Dendritic cell treated with granulocyte-macrophage colony-stimulating factor and Interleukin-4, amounts not matched to agents 40 ng/mL and 50 ng/mL, for 4 days (primary cell): ENCODE measurements around the gene LRRC26.

Experiments used
- H3K27ac Mint-ChIP-seq: one replicate; pipeline ENCODE4 v1.8.0; 2022; ENCODE audit warnings: mild to moderate bottlenecking, mixed read lengths
- H3K27me3 Mint-ChIP-seq: one replicate; pipeline ENCODE4 v1.8.0; 2022; ENCODE audit warnings: mild to moderate bottlenecking, mixed read lengths
- H3K36me3 Mint-ChIP-seq: one replicate; pipeline ENCODE4 v1.8.0; 2022; ENCODE audit warnings: low read depth, mixed read lengths
- H3K4me1 Mint-ChIP-seq: one replicate; pipeline ENCODE4 v1.8.0; 2022; ENCODE audit warnings: low read depth, mixed read lengths
- H3K4me3 Mint-ChIP-seq: one replicate; pipeline ENCODE4 v1.8.0; 2022; ENCODE audit warnings: mild to moderate bottlenecking, moderate library complexity, mixed read lengths
- H3K9me3 Mint-ChIP-seq: one replicate; pipeline ENCODE4 v1.8.0; 2022; ENCODE audit warnings: mixed read lengths
- intact Hi-C: fragments of 100-400 bp; cut with micrococcal nuclease; formaldehyde crosslinking; loops from one replicate; pipeline ENCODE4 v1.15.0; 2022

LRRC26 gene

DNA sequence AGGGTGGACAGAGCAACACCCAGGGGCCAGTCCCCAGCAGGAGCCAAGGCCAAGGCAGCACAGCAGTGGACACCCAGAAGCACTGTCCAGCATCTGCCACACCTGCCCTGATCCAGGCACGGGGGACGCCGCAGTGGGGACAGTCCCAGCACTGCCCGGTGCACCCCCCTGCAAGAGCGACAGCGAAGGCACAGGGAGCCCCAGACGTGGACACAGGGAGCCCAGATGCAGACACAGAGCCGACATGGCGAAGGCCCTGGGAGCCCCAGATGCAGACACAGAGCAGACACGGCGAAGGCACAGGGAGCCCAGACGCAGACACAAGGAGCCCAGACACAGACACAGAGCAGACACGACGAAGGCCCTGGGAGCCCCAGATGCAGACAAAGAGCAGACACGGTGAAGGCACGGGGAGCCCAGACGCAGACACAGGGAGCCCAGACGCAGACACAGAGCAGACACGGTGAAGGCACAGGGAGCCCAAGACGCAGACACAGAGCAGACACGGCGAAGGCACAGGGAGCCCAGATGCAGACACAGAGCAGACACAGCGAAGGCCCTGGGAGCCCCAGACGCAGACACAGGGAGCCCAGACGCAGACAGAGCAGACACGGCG lies 14.2 kb upstream of the LRRC26 start:
- Mint-ChIP-seq H3K4me3 (no peak overlapping the region), H3K4me1 (peaks cover 32% of the 10 kb centered on the region), H3K27ac (no peak overlapping the region), H3K27me3 (no peaks in the 10 kb centered on the region), H3K36me3 (peaks cover 95% of the 10 kb centered on the region), H3K9me3 (no peaks in the 10 kb centered on the region)
- intact Hi-C loops, result no loop called here

GRCh38 chr9:137182836-137183235 lies 13.0 kb upstream of the LRRC26 start:
- peaks cover 28% of the 10 kb centered on the region for H3K4me1 Mint-ChIP-seq
- H3K4me3 Mint-ChIP-seq, result no peak overlapping the region
- H3K27ac Mint-ChIP-seq, result no peak overlapping the region
- intact Hi-C loops, result no loop called here
- H3K27me3 Mint-ChIP-seq, result no peaks in the 10 kb centered on the region
- peaks cover 95% of the 10 kb centered on the region for H3K36me3 Mint-ChIP-seq
- no peaks in the 10 kb centered on the region for H3K9me3 Mint-ChIP-seq

DNA sequence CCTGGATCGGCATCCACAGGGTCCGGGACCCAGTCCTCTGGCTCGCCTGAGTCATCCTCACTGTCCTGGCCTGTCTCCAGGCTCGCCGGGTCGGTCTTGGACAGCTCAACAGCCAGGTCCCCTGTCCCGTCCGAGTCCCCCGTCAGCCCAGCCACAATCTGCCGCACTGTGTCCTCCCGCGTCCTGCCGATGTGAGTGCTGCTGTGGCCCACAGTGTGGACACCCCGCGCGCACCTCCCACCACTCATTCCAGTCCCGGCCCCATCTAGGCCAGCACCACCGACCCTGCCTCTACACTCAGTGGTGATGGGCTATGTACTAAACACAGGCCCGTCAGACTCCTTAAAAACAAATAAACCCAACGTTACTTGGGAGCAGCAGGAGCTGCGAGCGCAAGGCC lies 11.8 kb upstream of the LRRC26 start:
- Mint-ChIP-seq H3K4me1 (peaks cover 16% of the 10 kb centered on the region), H3K9me3 (no peaks in the 10 kb centered on the region), H3K36me3 (peaks cover 98% of the 10 kb centered on the region), H3K27me3 (no peaks in the 10 kb centered on the region), H3K4me3 (no peak overlapping the region), H3K27ac (no peak overlapping the region)
- intact Hi-C loops, result no loop called here

- H3K9me3 Mint-ChIP-seq, result no peaks in the 10 kb centered on the region
- peaks cover 2% of the 10 kb centered on the region for H3K27me3 Mint-ChIP-seq
- H3K36me3 Mint-ChIP-seq, result peaks cover 87% of the 10 kb centered on the region
- peaks cover 7% of the 10 kb centered on the region for H3K4me1 Mint-ChIP-seq
- no peak overlapping the region for H3K27ac Mint-ChIP-seq
- intact Hi-C loops, result no loop called here
- H3K4me3 Mint-ChIP-seq, result no peak overlapping the region
Observed at GRCh38 chr9:137180491-137180890, 10.6 kb upstream of the LRRC26 start.

DNA sequence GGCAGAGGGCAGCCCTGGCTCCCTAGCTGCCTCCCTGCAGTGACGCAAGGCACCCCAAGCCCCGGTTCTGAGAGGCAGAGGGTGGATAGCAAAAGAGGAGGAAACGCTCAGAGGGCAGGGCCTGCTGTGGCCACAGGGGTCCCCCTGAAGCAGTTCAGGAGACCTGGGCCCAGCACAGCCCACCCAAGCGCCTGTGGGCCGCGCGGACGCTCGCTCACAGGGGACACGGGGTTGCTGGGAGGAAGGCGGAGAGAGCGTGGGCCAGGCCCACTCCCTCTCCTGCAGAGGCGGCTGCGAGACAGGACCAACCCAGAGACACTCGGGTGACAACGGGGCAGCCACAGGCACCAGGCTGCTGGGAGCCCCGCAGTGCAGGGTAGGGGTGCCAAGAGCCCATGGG lies 9.9 kb upstream of the LRRC26 start:
- peaks cover 5% of the 10 kb centered on the region for H3K4me1 Mint-ChIP-seq
- no peak overlapping the region for H3K27ac Mint-ChIP-seq
- peaks cover 79% of the 10 kb centered on the region for H3K36me3 Mint-ChIP-seq
- peaks cover 2% of the 10 kb centered on the region for H3K27me3 Mint-ChIP-seq
- no peak overlapping the region for H3K4me3 Mint-ChIP-seq
- intact Hi-C loops, result loop anchor here (10.0 kb wide), 1 partner anchor 55 kb away; no protein-coding TSS in a partner anchor
- H3K9me3 Mint-ChIP-seq, result no peaks in the 10 kb centered on the region

- Mint-ChIP-seq H3K36me3 (peaks cover 73% of the 10 kb centered on the region), H3K4me1 (no peaks in the 10 kb centered on the region), H3K27ac (no peak overlapping the region), H3K4me3 (no peak overlapping the region), H3K27me3 (peaks cover 2% of the 10 kb centered on the region), H3K9me3 (no peaks in the 10 kb centered on the region)
- intact Hi-C loops, result loop anchor here (10.0 kb wide), 1 partner anchor 54 kb away; no protein-coding TSS in a partner anchor
Observed at GRCh38 chr9:137178939-137179630, 9.2 kb upstream of the LRRC26 start.

DNA sequence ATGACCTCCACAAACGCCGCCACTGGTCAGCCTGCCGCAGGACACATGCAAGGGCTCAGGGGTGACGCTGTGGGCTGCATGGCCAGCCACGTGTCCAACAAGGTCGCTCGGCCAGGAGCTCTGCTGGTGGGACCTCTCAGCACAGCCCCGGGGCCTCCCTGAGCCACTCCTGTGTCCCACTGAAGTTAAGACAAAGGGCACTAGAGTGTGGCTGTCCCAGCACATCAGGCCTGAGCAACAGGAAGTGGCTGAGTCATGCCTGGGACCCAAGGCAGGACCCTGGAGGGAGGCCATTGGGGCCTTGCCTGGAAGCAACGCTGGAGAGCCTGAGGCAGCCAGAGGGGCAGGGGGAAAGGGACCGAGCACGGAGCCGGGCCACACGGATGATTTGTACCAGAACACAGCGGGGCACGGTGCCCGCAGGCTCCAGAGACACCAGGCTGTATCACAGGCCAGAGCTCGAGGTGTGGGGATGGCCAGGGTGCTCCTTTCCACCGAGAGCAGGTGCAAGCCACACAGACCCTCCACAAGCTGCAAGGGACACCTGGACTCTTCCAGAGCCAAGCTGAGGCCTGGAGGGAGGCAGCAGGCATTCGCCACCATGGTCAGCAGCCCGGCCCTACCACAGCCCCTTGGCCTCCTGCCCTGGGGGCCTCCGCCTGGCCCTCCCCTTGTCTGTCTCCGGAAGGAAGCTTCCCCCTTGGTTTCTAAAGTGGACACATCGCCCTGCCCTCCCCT lies 8.5 kb upstream of the LRRC26 start:
- Mint-ChIP-seq H3K4me1 (peaks cover 4% of the 10 kb centered on the region), H3K27ac (no peak overlapping the region), H3K36me3 (peaks cover 65% of the 10 kb centered on the region), H3K9me3 (no peaks in the 10 kb centered on the region), H3K4me3 (no peak overlapping the region), H3K27me3 (peaks cover 7% of the 10 kb centered on the region)
- intact Hi-C loops, result loop anchor here (10.0 kb wide), 1 partner anchor 54 kb away; no protein-coding TSS in a partner anchor

DNA sequence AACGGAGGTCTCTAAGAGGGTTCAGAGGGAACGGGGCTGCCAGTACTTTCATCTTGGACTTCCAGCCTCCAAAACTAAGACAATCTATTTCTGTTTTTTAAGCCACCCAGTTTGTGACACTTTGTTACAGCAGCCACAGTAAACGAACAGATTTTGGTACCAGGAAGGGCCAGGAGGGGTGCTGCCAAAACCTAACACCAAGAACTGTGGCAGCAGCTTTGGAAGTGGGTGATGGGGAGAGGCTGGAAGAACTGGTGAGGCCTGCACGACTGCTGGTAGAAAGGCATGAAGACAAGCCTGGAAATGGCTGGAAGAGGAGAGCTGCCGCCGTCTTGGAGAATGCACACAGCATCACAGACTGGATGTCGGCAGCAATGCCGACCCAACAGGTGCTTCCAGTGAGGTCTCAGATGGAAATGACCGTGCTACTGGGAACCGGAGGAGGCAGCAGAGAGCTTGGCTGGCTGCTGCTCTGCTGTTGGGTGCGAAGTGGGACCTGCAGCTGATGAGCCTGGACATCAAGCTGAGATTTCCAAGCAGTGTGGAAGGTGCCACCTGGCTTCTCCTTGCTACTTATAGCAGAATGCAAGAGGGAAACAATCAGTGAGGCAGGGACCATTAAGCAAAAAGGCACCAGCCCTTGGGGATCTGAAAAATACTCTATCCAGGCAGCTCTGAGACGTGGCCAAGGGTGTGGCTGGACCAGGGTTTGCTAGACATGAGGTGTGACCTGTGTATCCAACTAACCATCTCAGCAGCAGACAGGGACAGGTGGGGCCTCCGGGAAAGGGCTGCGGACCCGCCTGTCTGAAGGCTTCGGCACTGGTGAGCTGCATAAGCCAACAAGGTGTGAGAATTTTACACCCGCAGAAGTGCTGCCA lies 6.7 kb upstream of the LRRC26 start:
- peaks cover 24% of the 10 kb centered on the region for H3K27me3 Mint-ChIP-seq
- peaks cover 8% of the 10 kb centered on the region for H3K4me1 Mint-ChIP-seq
- H3K4me3 Mint-ChIP-seq, result no peak overlapping the region
- intact Hi-C loops, result loop anchor here (10.0 kb wide), 1 partner anchor 52 kb away; no protein-coding TSS in a partner anchor
- H3K36me3 Mint-ChIP-seq, result peaks cover 47% of the 10 kb centered on the region
- H3K27ac Mint-ChIP-seq, result no peak overlapping the region
- no peaks in the 10 kb centered on the region for H3K9me3 Mint-ChIP-seq

DNA sequence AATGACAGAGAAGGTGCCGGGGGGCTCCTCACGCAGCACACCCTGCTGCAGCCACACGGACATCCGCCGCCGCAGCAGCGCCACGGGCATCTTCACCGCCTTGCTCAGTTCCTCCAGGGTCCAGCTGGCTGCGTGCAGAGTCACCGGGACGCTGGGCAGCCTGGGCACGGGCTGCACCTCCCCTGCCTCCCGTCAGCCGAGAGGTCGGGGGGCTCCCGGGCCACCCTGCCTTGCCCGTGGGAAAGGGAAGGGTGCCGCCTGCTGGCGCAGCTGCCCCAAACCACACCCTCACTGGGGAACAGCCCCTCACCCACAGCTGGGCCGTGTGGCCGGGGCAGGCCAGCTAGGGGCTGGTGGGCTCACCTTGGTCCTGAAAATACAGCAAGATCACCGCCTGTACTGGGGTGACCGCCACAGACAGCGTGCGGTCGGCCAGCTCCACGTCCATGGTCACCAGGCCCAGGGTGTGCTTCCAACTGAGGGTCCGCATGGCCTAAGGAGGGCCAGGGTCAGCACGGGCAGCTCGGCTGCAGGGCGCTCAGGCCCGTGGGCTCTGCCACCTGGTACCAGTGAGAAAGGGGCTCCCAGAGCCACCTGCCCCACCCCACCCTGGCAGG lies 5.6 kb upstream of the LRRC26 start:
- Mint-ChIP-seq H3K27me3 (peaks cover 35% of the 10 kb centered on the region), H3K9me3 (no peaks in the 10 kb centered on the region), H3K27ac (no peak overlapping the region), H3K36me3 (peaks cover 36% of the 10 kb centered on the region), H3K4me1 (peaks cover 8% of the 10 kb centered on the region), H3K4me3 (no peak overlapping the region)
- intact Hi-C loops, result loop anchor here (10.0 kb wide), 1 partner anchor 51 kb away; no protein-coding TSS in a partner anchor

DNA sequence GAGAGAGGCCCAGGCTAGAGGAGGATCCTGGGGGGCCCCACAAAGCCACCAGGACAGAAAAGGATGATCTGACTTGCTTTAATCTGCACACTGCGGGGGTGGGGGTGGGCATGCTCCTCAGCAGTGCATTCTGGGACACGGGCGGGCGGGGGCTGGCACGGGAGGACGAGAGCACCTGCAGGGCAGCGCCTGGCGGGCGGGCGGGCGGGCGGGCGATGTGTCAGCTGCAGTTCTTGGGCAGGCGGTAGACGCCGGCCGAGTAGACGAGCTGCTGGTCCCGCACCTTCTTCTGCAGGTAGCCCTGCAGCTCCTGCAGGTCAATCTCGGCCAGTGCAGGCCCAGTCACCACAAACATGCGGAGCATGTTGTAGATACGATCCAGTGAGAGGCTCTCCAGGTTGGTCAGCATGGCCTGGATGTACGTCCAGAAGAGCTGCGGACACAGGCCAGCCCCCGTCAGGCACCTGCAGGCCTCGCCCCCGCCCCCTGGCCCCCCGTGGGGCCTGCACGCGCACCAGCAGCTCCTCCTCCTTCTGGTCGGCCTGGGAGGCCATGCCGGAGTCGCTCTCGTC lies 5.0 kb upstream of the LRRC26 start:
- Mint-ChIP-seq H3K36me3 (peaks cover 30% of the 10 kb centered on the region), H3K4me1 (peaks cover 8% of the 10 kb centered on the region), H3K27me3 (peaks cover 42% of the 10 kb centered on the region), H3K4me3 (no peak overlapping the region), H3K27ac (no peak overlapping the region), H3K9me3 (no peaks in the 10 kb centered on the region)
- intact Hi-C loops, result loop anchor here (10.0 kb wide), 1 partner anchor 50 kb away; no protein-coding TSS in a partner anchor

GRCh38 chr9:137173796-137174664 lies 4.2 kb upstream of the LRRC26 start:
- H3K36me3 Mint-ChIP-seq, result peaks cover 22% of the 10 kb centered on the region
- H3K27me3 Mint-ChIP-seq, result peaks cover 45% of the 10 kb centered on the region
- intact Hi-C loops, result loop anchor here (10.0 kb wide), 1 partner anchor 49 kb away; no protein-coding TSS in a partner anchor
- no peak overlapping the region for H3K4me3 Mint-ChIP-seq
- H3K27ac Mint-ChIP-seq, result no peak overlapping the region
- no peaks in the 10 kb centered on the region for H3K9me3 Mint-ChIP-seq
- H3K4me1 Mint-ChIP-seq, result peaks cover 8% of the 10 kb centered on the region
